SH-SY5Y (cell line): ENCODE data around the gene BPIFB3.

Source experiments
- GATA2 ChIP-seq: IDR thresholded peaks from 2 replicates; pipeline ENCODE4 v1.6.1; 2011; ENCODE audit warnings: mild to moderate bottlenecking, low read depth, low read length
- GATA3 ChIP-seq: IDR thresholded peaks from 2 replicates; pipeline ENCODE4 v1.6.1; 2011; ENCODE audit warnings: low read depth, mild to moderate bottlenecking, low read length, moderate library complexity

- TF ChIP-seq GATA2 (no peak), GATA3 (no peak)
These were observed 21.1 kb upstream of the BPIFB3 start for GRCh38 chr20:33032555-33032954.
